Choroid plexus epithelial cell (primary cell): ENCODE data around the gene NEMP1.

Experiments
- DNase-seq: peaks from one replicate; pipeline ENCODE4 v3.0.0-alpha.2; 2010; ENCODE audit warnings: low read depth
- H3K4me3 ChIP-seq: 2 replicates; pipeline ENCODE4 v1.5.1; 2011; ENCODE audit warnings: low read depth, mild to moderate bottlenecking, control low read depth, low read length, moderate library complexity
- TF ChIP-seq, protein P1 (sequence below): conservative IDR thresholded peaks from 2 replicates; pipeline ENCODE4 v1.5.1; 2011; ENCODE audit warnings: low read depth, mild to moderate bottlenecking, control low read depth, inconsistent platforms, low read length, moderate library complexity

Gene NEMP1

DNA sequence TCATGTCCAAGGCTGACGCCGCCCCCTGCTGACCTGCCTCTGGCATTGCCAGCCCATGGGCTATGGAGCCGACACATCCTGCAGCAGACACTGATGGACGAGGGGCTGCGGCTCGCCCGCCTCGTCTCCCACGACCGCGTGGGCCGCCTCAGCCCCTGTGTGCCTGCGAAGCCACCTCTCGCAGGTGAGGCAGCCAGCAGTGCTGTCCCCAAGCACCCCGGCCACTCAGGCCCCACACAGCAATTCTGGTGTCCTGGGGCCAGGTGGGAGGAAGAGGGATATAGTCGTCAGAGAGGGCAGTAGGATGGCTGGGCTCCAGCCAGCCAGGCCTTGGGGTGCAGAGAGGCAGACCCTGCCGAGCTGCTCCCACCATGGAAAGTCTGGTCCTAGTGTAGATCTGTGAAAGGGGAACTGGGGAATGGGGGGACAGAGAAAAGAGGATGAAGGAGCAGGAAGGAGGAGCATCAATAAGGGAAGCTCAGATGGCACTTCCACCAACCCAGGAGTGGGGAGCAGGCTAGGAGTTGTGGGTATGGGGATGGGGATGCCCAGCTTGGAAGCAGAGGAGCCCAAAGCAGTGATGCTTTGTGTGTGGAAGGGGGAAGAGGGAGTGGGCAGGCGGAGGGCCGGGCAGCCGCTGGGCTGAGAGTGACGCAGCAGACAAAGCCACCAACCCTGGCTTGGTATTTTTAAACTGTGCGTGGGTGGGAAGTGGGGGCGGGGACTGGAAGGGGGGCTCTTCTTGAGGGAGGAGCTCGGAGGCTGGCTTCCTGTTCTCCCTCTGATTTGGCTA is 15.0 kb upstream of the NEMP1 start:
- peak; percentile 90 for DNase-seq
- TF ChIP-seq, protein P1, sequence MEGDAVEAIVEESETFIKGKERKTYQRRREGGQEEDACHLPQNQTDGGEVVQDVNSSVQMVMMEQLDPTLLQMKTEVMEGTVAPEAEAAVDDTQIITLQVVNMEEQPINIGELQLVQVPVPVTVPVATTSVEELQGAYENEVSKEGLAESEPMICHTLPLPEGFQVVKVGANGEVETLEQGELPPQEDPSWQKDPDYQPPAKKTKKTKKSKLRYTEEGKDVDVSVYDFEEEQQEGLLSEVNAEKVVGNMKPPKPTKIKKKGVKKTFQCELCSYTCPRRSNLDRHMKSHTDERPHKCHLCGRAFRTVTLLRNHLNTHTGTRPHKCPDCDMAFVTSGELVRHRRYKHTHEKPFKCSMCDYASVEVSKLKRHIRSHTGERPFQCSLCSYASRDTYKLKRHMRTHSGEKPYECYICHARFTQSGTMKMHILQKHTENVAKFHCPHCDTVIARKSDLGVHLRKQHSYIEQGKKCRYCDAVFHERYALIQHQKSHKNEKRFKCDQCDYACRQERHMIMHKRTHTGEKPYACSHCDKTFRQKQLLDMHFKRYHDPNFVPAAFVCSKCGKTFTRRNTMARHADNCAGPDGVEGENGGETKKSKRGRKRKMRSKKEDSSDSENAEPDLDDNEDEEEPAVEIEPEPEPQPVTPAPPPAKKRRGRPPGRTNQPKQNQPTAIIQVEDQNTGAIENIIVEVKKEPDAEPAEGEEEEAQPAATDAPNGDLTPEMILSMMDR = peak; percentile 65
- H3K4me3 ChIP-seq = peak overlapping the region; percentile 26

GRCh38 chr12:57092876-57093414 is 14.4 kb upstream of the NEMP1 start:
- no peak for DNase-seq
- no peak overlapping the region for H3K4me3 ChIP-seq
- TF ChIP-seq, protein P1 = no peak

DNA sequence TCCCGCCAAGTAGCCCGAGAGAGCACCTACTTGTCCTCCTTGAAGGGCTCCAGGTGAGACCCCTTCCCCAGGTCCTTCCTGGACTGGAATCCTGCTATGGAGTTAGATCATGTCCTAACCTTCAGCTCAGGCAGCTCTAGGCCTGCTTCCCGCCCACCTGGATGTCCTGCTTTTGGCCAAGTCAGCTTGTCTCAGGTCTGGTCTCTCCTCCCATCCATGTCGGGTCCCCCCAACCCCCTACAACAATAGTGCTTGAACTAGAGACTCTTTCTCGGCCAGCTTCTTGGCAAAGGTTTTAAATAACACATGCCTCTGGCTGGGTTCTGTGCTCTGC is 13.9 kb upstream of the NEMP1 start:
- no peak for DNase-seq
- TF ChIP-seq, protein P1 = no peak
- no peak overlapping the region for H3K4me3 ChIP-seq

GRCh38 chr12:57091638-57092528 is 13.3 kb upstream of the NEMP1 start:
- TF ChIP-seq, protein P1 = no peak
- no peak for DNase-seq
- H3K4me3 ChIP-seq = peak overlapping the region; percentile 93

DNA sequence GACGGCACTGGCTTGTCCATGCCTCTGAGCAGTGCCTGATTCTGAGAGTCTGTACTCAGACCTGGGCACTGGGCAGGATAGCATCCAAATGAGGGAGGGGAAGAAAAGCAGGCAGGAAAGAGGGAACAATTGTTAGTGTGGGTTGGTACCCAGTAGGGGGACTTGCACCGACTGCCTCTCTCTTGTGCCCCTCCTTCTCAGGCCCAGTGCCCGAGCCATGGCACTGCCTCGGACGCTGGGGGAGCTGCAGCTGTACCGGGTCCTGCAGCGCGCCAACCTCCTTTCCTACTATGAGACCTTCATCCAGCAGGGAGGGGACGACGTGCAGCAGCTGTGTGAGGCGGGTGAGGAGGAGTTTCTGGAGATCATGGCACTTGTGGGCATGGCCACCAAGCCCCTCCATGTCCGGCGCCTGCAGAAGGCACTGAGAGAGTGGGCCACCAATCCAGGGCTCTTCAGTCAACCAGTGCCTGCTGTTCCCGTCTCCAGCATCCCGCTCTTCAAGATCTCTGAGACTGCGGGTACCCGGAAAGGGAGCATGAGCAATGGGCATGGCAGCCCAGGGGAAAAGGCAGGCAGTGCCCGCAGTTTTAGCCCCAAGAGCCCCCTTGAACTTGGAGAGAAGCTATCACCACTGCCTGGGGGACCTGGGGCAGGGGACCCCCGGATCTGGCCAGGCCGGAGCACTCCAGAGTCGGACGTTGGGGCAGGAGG is 12.5 kb upstream of the NEMP1 start:
- H3K4me3 ChIP-seq = peak overlapping the region; percentile 93
- TF ChIP-seq, protein P1 = no peak
- no peak for DNase-seq

DNA sequence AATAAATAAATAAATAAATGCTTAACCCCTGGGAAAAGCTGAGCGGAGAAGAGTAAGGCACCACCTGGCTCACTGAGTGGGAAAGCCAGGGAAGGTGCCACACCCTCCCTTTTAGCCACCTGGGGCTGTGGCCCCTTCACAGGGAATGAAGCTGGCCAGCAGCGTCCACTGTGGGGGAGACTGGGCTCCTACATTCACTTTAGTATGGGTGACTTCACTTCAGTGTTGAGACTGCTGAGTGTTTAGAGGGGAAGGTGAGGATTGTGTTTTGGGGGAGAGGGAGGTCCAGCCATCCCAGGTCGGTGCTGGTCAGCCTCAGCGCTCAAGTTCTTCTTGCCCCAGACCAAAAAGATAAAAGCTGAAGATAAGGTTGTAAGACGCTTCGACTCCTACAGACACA is 11.9 kb upstream of the NEMP1 start:
- TF ChIP-seq, protein P1 = no peak
- DNase-seq = no peak
- H3K4me3 ChIP-seq = peak overlapping the region; percentile 93
